PC-3 (cell line): ENCODE data around the gene VWA3B. TPM values are rescaled to one million over a fixed set of nuclear protein-coding genes. Genes with fewer than 3 reads are reported as not detected.
"Not testable (repeated sequence)": the region's sequence is repeated elsewhere in the genome, so short reads cannot be mapped to it uniquely, and the experiment has no call there.

Experiments
- ATAC-seq: fragments of 200-7000 bp; cut with Tn5 transposase; 2 replicates; pipeline ENCODE4 v1.9.1; 2020; ENCODE audit warnings: mild to moderate bottlenecking, moderate library complexity
- BruUV-seq: library from RNA; stranded (reverse); fragments of 400-500 nt; replicated peaks from 2 replicates; lab custom pipeline; 2021; lab: Mats Ljungman, UMichigan
- CTCF ChIA-PET: fragments of 300-600 bp; sonication (Branson Sonifier 250); formaldehyde crosslinking; loops from one replicate; lab custom pipeline; 2022; ENCODE audit warnings: antibody characterized with exemption; lab: Charles Lee
- POLR2A ChIA-PET: fragments of 300-600 bp; sonication (Branson Sonifier 250); formaldehyde crosslinking; loops from one replicate; lab custom pipeline; 2022; ENCODE audit warnings: antibody characterized with exemption; ENCODE audit not compliant: unreplicated experiment; lab: Charles Lee
- DNase-seq: peaks from one replicate; pipeline ENCODE4 v3.0.0-alpha.2; 2015
- H2AFZ ChIP-seq: fragments of 300-600 bp; sonication (generic); 2 replicates; pipeline ENCODE4 v1.6.0; 2016; ENCODE audit warnings: antibody characterized with exemption, low read length
- H3F3A ChIP-seq: fragments of 300-600 bp; sonication (generic); one replicate; pipeline ENCODE4 v1.6.0; 2017; ENCODE audit warnings: antibody characterized with exemption, low read length, control low read depth, mild to moderate bottlenecking; ENCODE audit not compliant: unreplicated experiment
- H3K27ac ChIP-seq: fragments of 300-600 bp; sonication (generic); 2 replicates; pipeline ENCODE4 v1.5.1; 2016; ENCODE audit warnings: mild to moderate bottlenecking, low read length
- H3K27me3 ChIP-seq: fragments of 300-600 bp; sonication (generic); 2 replicates; pipeline ENCODE4 v1.6.1; 2016; ENCODE audit warnings: low read length, mixed read lengths
- H3K36me3 ChIP-seq: fragments of 300-600 bp; sonication (generic); 2 replicates; pipeline ENCODE4 v1.6.1; 2016; ENCODE audit warnings: low read depth, mixed run types, low read length, mixed read lengths
- H3K4me1 ChIP-seq: fragments of 300-600 bp; sonication (generic); 2 replicates; pipeline ENCODE4 v1.5.1; 2016; ENCODE audit warnings: low read length; ENCODE audit not compliant: insufficient read depth
- H3K4me2 ChIP-seq: fragments of 300-600 bp; sonication (generic); 2 replicates; pipeline ENCODE4 v1.6.0; 2016; ENCODE audit warnings: low read length
- H3K4me3 ChIP-seq: fragments of 300-600 bp; sonication (generic); 2 replicates; pipeline ENCODE4 v1.5.1; 2016; ENCODE audit warnings: mild to moderate bottlenecking, low read length, mixed read lengths
- H3K79me2 ChIP-seq: fragments of 300-600 bp; sonication (generic); 2 replicates; pipeline ENCODE4 v1.6.1; 2017; ENCODE audit warnings: low read length, mixed read lengths
- H3K9ac ChIP-seq: fragments of 300-600 bp; sonication (generic); 2 replicates; pipeline ENCODE4 v1.6.0; 2016; ENCODE audit warnings: mild to moderate bottlenecking, low read length
- H3K9me2 ChIP-seq: fragments of 300-600 bp; sonication (generic); replicated peaks from 2 replicates; pipeline ENCODE4 v1.6.1; 2016; ENCODE audit warnings: mixed run types, low read length, mixed read lengths
- H3K9me3 ChIP-seq: fragments of 300-600 bp; sonication (generic); 2 replicates; pipeline ENCODE4 v1.6.1; 2016; ENCODE audit warnings: low read length, mixed read lengths
- H4K20me1 ChIP-seq: fragments of 300-600 bp; sonication (generic); 2 replicates; pipeline ENCODE4 v1.6.1; 2016; ENCODE audit warnings: low read length, mixed read lengths
- EZH2 ChIP-seq: fragments of 300-600 bp; sonication (generic); IDR thresholded peaks from one replicate; pipeline ENCODE4 v1.6.1; 2017; ENCODE audit warnings: antibody characterized with exemption, mild to moderate bottlenecking, low read length; ENCODE audit not compliant: unreplicated experiment
- EZH2phosphoT487 ChIP-seq: fragments of 300-600 bp; sonication (generic); IDR thresholded peaks from 2 replicates; pipeline ENCODE4 v1.6.1; 2018; ENCODE audit warnings: mild to moderate bottlenecking, antibody characterized with exemption, low read length, borderline replicate concordance
- intact Hi-C: fragments of 100-400 bp; cut with micrococcal nuclease; formaldehyde crosslinking; loops from 2 replicates; pipeline ENCODE4 v1.9.0; 2023
- total RNA-seq: library from RNA; depleted of rRNA; stranded (reverse); fragments of >200 nt; gene quantifications from 2 replicates; pipeline ENCODE4 v1.2.3, GENCODE V29; 2014
- TF ChIP-seq, protein P1 (sequence below): fragments of 300-600 bp; sonication (generic); conservative IDR thresholded peaks from 2 replicates; pipeline ENCODE4 v1.5.1; 2017; ENCODE audit warnings: antibody characterized with exemption, low read depth, mild to moderate bottlenecking, low read length

The VWA3B gene
- total RNA-seq, 1 experiment from 2014 or later = not detected

DNA sequence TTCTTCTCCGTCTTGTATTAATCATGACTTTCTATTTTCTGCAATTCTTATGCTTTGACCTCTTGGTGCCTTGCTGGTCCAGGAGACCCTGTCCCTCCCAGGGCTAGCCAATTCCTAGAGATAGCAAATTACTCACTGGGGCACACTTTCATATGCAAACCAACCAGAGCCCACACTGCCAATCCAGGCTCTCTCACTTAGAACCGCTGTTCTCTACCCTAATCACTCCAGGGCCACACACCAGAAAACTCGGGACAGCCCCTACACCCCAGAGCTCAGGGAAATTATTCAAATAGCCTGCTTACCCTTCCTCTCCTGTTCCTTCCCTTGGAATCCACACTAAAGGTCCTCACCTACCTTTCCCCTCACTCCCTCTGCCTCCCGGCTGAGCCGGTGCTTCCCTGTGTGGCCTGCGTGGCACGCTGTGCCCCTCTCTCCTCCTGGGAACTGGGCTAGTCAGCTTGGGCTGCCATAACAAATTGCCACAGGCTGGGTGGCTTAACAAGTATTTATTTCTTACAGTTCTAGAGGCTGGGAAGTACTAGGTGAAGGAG is 41.7 kb downstream of the VWA3B start:
- Histone ChIP-seq H3K27me3 (peaks cover 27% of the 10 kb centered on the region; the same call in 1 of the 2 replicates), H3K36me3 (no peaks in the 10 kb centered on the region), H3K9ac (no peak overlapping the region), H3K4me1 (no peaks in the 10 kb centered on the region), H3F3A (no peaks in the 10 kb centered on the region), H3K4me3 (no peak overlapping the region), H2AFZ (no peak overlapping the region), H3K9me2 (no peaks in the 10 kb centered on the region), H4K20me1 (no peaks in the 10 kb centered on the region), H3K79me2 (no peaks in the 10 kb centered on the region), H3K9me3 (no peaks in the 10 kb centered on the region), H3K4me2 (no peak overlapping the region), H3K27ac (no peak overlapping the region)
- no peak for DNase-seq
- intact Hi-C loops = no loop called here
- CTCF ChIA-PET = no interaction called here
- POLR2A ChIA-PET = no interaction called here
- BruUV-seq = no TSS peak
- TF ChIP-seq, protein P1, sequence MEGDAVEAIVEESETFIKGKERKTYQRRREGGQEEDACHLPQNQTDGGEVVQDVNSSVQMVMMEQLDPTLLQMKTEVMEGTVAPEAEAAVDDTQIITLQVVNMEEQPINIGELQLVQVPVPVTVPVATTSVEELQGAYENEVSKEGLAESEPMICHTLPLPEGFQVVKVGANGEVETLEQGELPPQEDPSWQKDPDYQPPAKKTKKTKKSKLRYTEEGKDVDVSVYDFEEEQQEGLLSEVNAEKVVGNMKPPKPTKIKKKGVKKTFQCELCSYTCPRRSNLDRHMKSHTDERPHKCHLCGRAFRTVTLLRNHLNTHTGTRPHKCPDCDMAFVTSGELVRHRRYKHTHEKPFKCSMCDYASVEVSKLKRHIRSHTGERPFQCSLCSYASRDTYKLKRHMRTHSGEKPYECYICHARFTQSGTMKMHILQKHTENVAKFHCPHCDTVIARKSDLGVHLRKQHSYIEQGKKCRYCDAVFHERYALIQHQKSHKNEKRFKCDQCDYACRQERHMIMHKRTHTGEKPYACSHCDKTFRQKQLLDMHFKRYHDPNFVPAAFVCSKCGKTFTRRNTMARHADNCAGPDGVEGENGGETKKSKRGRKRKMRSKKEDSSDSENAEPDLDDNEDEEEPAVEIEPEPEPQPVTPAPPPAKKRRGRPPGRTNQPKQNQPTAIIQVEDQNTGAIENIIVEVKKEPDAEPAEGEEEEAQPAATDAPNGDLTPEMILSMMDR = no peak
- TF ChIP-seq EZH2phosphoT487 (no peak), EZH2 (no peak)
- ATAC-seq = no peak

DNA sequence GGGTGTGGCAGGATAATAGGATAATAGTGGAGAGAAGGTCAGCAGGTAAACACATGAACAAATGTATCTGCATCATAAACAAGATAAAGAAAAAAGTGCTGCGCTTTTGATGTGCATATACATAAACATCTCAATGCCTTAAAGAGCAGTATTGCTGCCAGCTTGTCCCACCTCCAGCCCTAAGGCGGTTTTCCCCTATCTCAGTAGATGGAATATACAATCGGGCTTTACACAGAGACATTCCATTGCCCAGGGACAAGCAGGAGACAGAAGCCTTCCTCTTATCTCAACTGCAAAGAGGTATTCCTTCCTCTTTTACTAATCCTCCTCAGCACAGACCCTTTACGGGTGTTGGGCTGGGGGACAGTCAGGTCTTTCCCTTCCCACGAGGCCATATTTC is 43.1 kb downstream of the VWA3B start:
- H4K20me1 ChIP-seq, H3K27ac ChIP-seq, intact Hi-C loops, H3K4me3 ChIP-seq, H3K79me2 ChIP-seq, H3K4me1 ChIP-seq, H3K9ac ChIP-seq, H3K36me3 ChIP-seq, CTCF ChIA-PET, H3K9me3 ChIP-seq, H3F3A ChIP-seq, H2AFZ ChIP-seq, POLR2A ChIA-PET, ATAC-seq, H3K4me2 ChIP-seq, BruUV-seq, H3K9me2 ChIP-seq, DNase-seq: not testable (repeated sequence)
- peaks cover 25% of the 10 kb centered on the region; the same call in 1 of the 2 replicates for H3K27me3 ChIP-seq

- Histone ChIP-seq H3K27ac (no peak overlapping the region), H4K20me1 (no peaks in the 10 kb centered on the region), H3K9me2 (no peaks in the 10 kb centered on the region), H3K9ac (no peak overlapping the region), H2AFZ (no peak overlapping the region), H3K4me2 (no peak overlapping the region), H3K9me3 (no peaks in the 10 kb centered on the region), H3F3A (no peaks in the 10 kb centered on the region), H3K4me3 (no peak overlapping the region), H3K36me3 (no peaks in the 10 kb centered on the region), H3K27me3 (peaks cover 15% of the 10 kb centered on the region; the same call in 1 of the 2 replicates), H3K79me2 (no peaks in the 10 kb centered on the region), H3K4me1 (no peaks in the 10 kb centered on the region)
- intact Hi-C loops = no loop called here
- no peak for ATAC-seq
- CTCF ChIA-PET = no interaction called here
- no peak for DNase-seq
- no peak for TF ChIP-seq EZH2
- TF ChIP-seq EZH2phosphoT487 = no peak
- TF ChIP-seq, protein P1 = no peak
- no TSS peak for BruUV-seq
- POLR2A ChIA-PET = no interaction called here
These were observed 47.4 kb downstream of the VWA3B start for GRCh38 chr2:98134172-98135005.
